ENCODE results near the gene HES5.
A peak's percentile ranks its signal among the peaks of the same experiment; 100 is the strongest.
"Not testable (repeated sequence)": the region's sequence is repeated elsewhere in the genome, so short reads cannot be mapped to it uniquely, and the experiment has no call there.

HES5 gene

DNA sequence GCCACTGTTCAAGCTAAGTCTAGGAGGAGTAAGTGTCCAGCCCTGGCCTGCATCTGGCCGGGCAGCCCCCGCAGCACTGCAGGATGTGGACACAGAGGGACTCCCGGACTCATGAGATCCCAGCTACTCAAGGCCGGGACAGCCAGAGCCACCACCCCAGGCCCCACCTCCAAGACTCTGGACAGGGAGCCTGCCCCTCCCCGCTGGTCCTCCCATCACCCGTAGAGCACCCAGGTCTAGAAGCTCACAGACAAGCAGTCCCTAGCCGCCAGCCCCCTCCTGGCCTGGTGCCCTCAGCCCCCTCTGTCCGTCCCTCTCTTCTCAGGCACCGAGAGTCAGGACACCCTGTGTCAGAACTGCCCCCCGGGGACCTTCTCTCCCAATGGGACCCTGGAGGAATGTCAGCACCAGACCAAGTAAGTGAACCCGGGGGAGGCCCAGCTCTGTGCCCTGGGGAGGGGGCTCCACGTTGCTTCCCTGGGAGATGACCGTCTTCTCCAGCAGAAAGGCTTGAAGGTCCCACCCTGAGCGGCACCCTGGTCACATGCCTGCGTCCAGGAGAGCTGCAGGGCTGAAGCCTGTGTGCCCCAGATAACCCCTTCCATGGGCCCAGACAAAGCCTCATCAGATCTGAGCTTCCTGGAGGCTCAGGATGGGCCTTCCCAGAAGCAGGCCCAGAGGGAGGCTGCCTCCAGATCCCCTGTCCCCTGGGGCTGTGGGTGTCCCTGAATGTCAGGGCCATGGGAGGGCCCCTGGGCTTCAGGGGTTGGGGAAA is 30.4 kb upstream of the HES5 start:
- no peak for DNase-seq

DNA sequence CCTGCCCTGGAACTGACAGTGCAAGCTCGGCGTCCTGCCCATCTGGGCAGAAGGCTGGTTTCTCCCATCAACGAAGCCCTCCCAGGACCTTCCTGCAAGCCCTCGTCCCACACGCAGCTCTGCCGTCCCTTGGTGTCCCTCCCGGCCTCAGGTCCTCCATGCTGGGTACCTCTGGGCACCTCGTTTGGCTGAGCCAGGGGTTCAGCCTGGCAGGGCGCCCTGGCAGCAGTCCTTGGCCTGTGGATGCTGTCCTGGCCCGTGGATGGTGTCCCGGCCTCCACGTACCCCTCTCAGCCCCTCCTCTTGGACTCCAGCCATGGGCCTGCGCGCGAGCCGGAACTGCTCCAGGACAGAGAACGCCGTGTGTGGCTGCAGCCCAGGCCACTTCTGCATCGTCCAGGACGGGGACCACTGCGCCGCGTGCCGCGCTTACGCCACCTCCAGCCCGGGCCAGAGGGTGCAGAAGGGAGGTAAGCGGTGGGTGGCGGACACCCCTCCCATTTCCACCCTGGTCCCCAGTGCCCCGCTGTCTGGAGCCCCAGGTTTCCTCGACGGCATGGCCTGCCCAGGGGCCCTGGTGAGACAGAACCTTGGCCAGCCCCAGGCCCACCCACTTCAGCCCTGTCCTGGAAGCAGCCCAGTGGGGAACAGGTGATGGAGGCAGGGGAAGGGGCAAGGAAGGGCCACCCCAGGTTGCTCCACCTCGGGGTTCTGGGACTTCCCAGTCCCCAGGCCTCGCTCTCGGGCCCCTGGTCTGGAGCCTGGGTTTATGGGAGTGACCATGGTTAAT is 29.6 kb upstream of the HES5 start:
- no peak for DNase-seq

DNA sequence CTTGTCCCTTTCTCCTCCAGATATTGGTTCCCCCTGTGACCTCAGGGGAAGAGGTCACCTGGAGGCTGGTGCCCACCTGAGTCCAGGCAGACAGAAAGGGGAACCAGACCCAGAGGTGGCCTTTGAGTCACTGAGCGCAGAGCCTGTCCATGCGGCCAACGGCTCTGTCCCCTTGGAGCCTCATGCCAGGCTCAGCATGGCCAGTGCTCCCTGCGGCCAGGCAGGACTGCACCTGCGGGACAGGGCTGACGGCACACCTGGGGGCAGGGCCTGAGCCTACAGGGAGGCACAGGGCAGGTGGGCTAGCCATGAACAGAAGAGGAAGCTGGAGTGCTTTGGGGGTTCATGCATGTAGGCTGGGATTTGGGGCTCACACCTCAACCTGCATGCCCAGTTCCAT is 28.8 kb upstream of the HES5 start:
- DNase-seq: no peak

- DNase-seq: no peak
Observed at GRCh38 chr1:2558420-2558819, 28.4 kb upstream of the HES5 start.

- peak in 1 of 2 experiments; percentile 28 for DNase-seq
Observed at GRCh38 chr1:2557482-2558400, 27.7 kb upstream of the HES5 start.

DNA sequence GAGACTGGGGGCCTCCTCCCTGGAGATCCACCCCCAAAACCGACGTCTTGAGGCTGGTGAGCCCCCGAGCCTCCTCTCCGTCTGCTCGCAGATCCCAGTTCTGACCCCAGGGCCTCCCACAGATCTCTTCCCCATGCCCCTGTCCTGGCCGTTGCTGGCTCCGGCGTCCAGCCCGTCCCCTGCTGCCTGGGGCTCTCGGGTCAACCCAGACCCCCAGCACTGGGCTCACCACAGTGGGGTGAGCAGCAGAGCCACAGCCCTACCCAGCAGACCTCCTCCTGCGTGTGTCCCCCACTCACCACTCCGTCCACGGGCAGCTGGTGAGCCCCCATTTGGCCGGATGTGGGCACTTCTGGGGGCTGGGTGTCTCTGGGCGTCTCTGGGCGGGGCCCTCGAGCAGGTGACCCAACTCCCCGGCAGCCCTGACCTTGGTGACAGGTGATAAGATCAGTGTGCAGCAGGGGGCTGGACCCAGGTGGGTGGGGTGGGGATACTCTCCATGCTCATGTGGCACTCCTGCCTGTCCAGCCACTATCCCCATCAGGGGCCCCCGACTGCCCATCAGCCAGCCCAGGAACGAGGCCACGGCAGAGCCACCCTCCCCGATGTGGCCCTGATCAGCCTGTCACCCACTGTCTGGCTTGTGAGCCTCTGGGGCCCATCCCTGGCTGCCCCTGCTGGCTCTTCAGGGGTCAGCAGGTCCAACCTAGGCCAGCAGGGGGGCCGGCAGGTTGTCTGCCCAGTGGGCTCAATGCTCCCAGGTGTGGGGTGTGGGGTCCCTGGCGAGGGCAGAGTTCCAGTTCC is 26.8 kb upstream of the HES5 start:
- peak; percentile 54 to 66 for DNase-seq

DNA sequence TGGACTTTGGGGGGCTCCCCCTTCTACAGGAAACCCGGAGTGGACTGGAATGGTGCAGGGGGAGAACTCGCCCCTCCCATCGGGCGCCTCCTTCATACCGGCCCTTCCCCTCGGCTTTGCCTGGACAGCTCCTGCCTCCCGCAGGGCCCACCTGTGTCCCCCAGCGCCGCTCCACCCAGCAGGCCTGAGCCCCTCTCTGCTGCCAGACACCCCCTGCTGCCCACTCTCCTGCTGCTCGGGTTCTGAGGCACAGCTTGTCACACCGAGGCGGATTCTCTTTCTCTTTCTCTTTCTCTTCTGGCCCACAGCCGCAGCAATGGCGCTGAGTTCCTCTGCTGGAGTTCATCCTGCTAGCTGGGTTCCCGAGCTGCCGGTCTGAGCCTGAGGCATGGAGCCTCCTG is 26.2 kb upstream of the HES5 start, which contains the start of gene TNFRSF14:
Gene TNFRSF14, plus strand, starts transcription at position 95 of the 401 bp plus-strand sequence. Its CDS starts 294 bp downstream, at position 389.
- peak in 1 of 2 experiments; percentile 67 for DNase-seq

GRCh38 chr1:2555634-2556276 is 25.7 kb upstream of the HES5 start:
- peak; percentile 83 to 89 for DNase-seq

DNA sequence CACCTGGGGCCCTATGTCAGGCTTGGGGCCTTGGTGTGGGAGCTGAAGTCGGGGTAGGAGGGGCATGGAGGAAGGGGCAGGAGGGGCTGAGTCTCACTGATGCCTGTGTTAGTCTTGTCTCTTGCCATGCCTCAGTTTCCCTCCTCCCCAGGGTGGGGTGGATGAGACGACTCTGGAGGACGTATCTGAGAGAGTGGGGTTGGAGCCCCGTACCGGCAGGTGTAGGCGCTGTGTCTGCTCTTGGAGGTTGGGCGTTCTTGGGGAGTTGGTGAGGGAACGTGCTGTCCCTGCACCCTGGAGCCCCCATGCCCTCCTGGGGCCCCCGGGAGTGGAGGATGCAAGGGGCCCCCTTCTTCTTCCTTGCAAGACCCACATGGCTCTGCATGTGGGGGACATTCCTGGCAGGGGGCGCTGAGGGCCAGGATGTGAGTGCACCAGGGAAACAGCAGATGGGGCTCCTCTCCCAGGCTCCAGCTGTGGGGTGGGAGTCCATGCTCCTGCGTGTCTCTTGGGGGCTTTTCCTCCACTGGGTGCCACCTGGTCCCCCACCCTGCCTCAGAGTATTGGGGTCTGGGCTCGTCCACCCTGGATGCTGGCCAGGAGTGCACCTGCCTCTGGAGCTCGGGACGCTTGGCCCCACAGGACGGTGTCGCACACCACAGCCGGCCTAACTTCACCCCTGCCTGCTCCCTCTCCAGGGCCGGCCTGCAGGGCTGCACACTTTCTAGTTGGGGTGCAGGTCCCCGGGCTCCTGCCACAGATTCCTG is 24.7 kb upstream of the HES5 start:
- DNase-seq: peak; percentile 58 to 67

DNA sequence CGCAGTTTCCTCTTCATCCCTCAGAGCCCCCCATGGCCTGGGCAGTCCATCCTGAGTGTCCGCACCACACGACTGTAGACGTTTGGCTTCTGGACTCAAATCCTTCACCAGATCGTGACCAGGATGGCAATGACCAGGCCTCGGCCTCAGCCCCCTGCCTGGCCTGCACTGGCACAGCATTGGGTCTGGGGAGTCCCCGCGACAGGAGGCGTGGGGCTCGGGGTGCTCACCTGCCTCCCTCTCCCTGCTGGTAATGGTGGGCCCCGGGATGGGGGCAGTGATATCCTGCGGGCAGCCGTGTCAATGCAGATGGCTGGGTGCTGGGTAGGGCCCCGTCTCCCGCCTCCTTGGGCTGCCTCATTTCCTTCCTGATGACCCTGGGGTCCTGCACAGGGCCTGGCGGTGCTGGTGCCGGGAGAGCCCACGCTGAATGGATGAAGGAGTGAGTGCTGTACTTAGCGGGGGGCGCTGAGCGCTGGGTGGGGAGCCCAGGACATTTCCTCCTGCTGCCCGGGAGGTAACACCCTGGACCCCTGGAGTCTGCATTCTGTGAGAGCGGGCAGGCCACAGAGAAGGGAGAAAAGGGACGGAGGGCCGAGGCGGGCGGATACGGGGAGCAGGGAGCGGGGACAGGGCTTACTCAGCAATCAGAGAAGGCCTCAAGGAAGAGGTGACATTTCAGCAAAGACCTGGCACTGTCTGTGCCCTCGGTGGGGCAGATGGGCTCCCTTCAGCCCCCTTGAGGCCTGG is 24.0 kb upstream of the HES5 start:
- DNase-seq: no peak

- DNase-seq: not testable (repeated sequence)
Observed at GRCh38 chr1:2553076-2553475, 23.0 kb upstream of the HES5 start.

- no peak for DNase-seq
Observed at GRCh38 chr1:2552189-2552588, 22.1 kb upstream of the HES5 start.

DNA sequence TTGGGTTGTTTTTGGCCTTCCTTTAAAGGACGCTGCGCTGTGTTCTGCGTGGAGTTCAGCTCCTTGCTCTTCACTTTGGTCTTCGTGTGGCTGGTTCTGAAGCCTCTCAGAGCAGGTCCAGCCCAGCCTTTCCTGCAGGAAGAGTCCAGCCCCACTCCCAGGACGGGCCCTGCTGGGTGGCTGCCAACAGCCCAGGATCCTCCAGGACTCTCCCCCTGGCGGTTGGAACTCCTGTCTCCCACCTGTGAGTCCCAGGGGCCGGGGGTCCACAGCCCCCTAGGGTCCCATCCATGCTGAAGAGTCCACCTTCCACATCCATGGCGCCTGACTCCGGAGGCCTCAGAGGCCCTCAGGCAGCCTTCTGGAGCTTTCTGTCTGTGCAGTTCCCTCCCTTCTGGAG is 21.5 kb upstream of the HES5 start:
- not testable (repeated sequence) for DNase-seq

DNA sequence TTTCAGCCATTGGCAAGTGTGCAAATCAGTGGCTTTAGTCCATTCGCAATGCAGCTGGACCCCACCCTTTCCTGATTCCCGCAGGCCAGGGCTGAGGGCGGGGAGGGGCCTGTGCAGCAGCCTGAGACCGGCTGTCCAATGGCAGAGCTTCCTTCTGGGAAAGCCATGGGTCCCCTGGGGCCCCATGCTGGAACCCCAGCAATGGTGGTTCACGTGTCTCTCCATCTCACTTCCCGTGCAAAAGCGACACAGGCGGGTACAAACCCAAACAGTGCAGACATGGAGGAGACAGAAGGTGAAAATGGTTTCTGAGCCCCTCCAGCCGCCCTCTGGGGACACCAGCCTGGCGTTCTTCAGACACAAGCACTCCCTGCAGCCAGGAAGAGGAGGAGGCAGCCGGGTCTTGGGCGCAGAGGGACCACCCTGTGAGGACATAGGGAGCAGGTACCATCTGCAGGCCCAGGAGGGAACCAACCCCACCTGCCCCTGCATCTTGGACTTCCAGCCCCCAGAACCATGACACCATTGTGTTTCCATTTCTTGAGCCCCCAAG is 20.3 kb upstream of the HES5 start:
- not testable (repeated sequence) for DNase-seq

DNA sequence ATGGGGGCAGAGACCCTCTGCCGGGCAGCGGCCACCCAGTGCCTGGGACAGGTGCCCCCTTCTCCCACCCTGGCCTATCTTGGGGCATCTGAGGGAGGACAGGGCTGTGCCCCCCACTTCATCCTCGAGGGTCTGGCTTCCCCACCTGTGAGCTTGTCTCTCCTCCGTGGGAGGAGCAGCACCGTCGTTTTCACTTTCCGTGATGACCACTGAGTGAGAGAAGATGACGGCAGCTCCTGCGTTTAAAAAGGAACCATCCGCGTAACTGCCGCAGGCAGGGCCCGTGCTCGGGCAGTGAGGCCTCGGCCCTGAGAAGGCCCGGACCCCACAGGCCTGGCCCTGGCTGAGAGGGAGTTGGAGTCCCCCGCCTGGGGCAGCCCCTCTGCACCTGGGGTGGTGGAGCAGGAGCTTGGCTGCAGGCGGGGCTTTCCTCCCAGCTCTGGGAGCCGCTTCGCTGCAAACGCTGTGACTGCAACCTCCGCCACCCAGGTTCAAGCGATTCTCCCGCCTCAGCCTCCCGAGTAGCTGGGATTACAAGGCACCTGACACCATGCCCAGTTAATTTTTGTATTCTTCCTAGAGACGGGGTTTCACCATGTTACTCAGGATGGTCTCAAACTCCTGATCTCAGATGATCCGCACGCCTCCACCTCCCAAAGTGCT is 19.4 kb upstream of the HES5 start:
- DNase-seq: not testable (repeated sequence)

GRCh38 chr1:2548068-2548589 is 18.1 kb upstream of the HES5 start:
- peak; percentile 90 to 92 for DNase-seq

DNA sequence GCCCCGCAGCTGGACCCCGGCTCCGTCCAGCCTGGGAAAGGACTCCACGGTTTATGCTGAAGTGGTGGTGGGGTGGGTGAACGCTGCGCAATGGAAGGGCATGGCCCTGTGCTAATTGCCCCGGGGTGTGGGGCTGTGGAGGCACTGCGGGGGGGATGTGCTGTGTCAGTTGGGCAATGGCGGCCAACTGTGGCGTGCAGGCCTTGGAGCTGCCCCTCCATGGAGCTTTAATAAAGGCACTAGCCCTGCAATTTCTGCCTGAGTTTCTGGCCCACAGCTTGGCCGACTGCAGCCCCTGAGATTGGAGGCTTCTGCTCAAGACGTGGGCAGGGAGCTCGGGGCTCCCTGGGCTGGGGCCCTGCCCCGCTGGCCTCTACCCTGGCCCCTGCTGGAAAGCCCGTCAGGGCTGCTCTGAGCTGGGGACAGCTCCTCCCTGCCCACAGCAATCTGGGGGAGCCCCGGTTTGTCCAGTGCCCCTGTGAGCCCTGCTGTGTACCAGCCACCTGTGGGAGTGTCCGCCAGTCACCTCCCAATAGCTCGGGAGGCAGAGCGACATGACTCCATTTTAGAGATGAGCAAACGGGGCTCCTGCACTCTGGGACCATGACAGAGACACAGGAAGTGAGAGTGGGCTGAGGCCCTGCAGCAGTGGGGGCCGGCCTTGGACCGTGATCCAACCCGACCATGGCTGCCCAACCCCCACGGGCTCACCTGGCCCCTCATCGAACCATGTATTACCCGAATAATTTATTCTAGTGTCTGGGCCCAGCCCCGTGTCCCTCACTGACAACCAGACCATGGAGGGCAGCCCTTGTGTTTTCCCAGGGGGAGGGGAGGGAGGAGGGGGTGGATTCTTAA is 17.4 kb upstream of the HES5 start:
- peak; percentile 71 to 77 for DNase-seq
